Stimulated activated CD8-positive, alpha-beta memory T cell treated with anti-CD3 and anti-CD28 coated beads, Interleukin-7, amount 100 ng/mL, for 1 hour (primary cell): ENCODE measurements around the gene MGAT5.

Experiments
- DNase-seq, 2 donors: peaks; one replicate each; pipeline ENCODE4 v3.0.0-alpha.2; 2020; ENCODE audit warnings: low read depth in 2 of 2

Gene MGAT5

GRCh38 chr2:134421556-134422328 lies 167.9 kb downstream of the MGAT5 start:
- DNase-seq, result no peak

GRCh38 chr2:134425724-134426496 lies 172.0 kb downstream of the MGAT5 start:
- no peak for DNase-seq

GRCh38 chr2:134426721-134427120 lies 172.8 kb downstream of the MGAT5 start:
- no peak for DNase-seq

- no peak for DNase-seq
Observed at GRCh38 chr2:134429886-134430285, 176.0 kb downstream of the MGAT5 start.

GRCh38 chr2:134431838-134432434 lies 178.1 kb downstream of the MGAT5 start:
- DNase-seq, result no peak

- DNase-seq, result no peak
Observed at GRCh38 chr2:134432435-134432883, 178.6 kb downstream of the MGAT5 start.

- no peak for DNase-seq
Observed at GRCh38 chr2:134433469-134433868, 179.6 kb downstream of the MGAT5 start.

- DNase-seq, result no peak
Observed at GRCh38 chr2:134433979-134434378, 180.1 kb downstream of the MGAT5 start.

GRCh38 chr2:134435505-134435904 lies 181.6 kb downstream of the MGAT5 start:
- DNase-seq, result no peak

- no peak for DNase-seq
Observed at GRCh38 chr2:134435936-134436335, 182.1 kb downstream of the MGAT5 start.

GRCh38 chr2:134436706-134437105 lies 182.8 kb downstream of the MGAT5 start:
- no peak for DNase-seq

- no peak for DNase-seq
Observed at GRCh38 chr2:134438371-134438770, 184.5 kb downstream of the MGAT5 start.

- DNase-seq, result no peak
Observed at GRCh38 chr2:134440336-134440909, 186.6 kb downstream of the MGAT5 start.

- DNase-seq, result no peak
Observed at GRCh38 chr2:134441153-134441863, 187.4 kb downstream of the MGAT5 start.

GRCh38 chr2:134443814-134444480 lies 190.1 kb downstream of the MGAT5 start:
- DNase-seq, result no peak

- no peak for DNase-seq
Observed at GRCh38 chr2:134445116-134445515, 191.2 kb downstream of the MGAT5 start.

- DNase-seq, result no peak
Observed at GRCh38 chr2:134445985-134446382, 192.1 kb downstream of the MGAT5 start.

GRCh38 chr2:134446383-134447017 lies 192.6 kb downstream of the MGAT5 start:
- DNase-seq, result no peak

- DNase-seq, result no peak
Observed at GRCh38 chr2:134447669-134448068, 193.8 kb downstream of the MGAT5 start.

- no peak for DNase-seq
Observed at GRCh38 chr2:134448650-134449049, 194.8 kb downstream of the MGAT5 start.

GRCh38 chr2:134449157-134449556 lies 195.3 kb downstream of the MGAT5 start:
- DNase-seq, result no peak
